NB4 (cell line): ENCODE data around the gene OSBPL10.

Experiments used
- CTCF ChIP-seq: IDR thresholded peaks from one replicate; pipeline ENCODE4 v1.5.1; 2012; ENCODE audit warnings: low read depth, low read length
- POLR2A ChIP-seq: IDR thresholded peaks from 2 replicates; pipeline ENCODE4 v1.6.1; 2011; ENCODE audit warnings: mild to moderate bottlenecking; ENCODE audit not compliant: insufficient read length; ENCODE audit errors: extremely low read depth

- TF ChIP-seq POLR2A (no peak), CTCF (no peak)
Observed at GRCh38 chr3:31613654-31614053, 367.4 kb downstream of the OSBPL10 start.
